Measurements from ENCODE around the gene IRF2.

- TF ChIP-seq POLR2A (IDR thresholded peaks at IDR 0.05) (no peak), EP300 (IDR thresholded peaks at IDR 0.05) (no peak)
Measured at GRCh38 chr4:184397516-184398163, 76.7 kb downstream of the IRF2 start.
